ENCODE measurements around the gene FIZ1. TPM values are rescaled to one million over a fixed set of nuclear protein-coding genes. Genes with fewer than 3 reads are reported as not detected.
A peak's percentile ranks its signal among the peaks of the same experiment; 100 is the strongest.

Gene FIZ1
- total and polyA plus RNA-seq, 12 donors = 4.4 to 19.7 (median 10.4) TPM

DNA sequence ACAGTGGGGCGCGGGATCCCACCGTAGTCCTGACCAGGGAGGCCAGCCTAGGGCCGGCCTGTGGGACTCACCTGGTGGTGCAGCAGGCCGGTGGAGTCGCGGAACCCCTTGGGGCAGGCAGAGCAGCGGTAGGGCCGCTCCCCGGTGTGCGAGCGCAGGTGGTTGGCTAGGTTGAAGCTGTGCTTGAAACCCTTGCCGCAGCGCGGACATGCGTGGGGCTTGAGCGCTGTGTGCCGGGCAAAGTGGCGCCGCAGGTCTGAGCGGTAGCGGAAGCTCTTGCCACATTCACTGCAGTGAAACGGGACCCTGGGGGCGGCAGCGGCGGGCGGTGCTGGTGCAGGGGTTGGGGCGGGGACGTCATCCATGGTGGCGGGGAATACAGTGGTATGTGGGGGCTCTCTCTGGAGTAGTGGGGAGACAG lies 1.8 kb downstream of the FIZ1 start:
- peaks cover 0 to 13% of the 10 kb centered on the region in 2 donors for H3K36me3 ChIP-seq (replicated peaks in 1 of 2)
- WGBS, 4 donors = 96 to 97% (median 96%) methylated on average over 13 to 30 of the region's 30 CpGs
- no peak overlapping the region for H3K27ac ChIP-seq
- H3K4me1 ChIP-seq (replicated peaks in 1 of 2) = peaks cover 7 to 9% of the 10 kb centered on the region in 2 donors
- no peaks in the 10 kb centered on the region for H3K9me3 ChIP-seq (replicated peaks in 1 of 3)
- no peaks in the 10 kb centered on the region for H3K27me3 ChIP-seq
- H3K4me3 ChIP-seq = no peak overlapping the region
- TF ChIP-seq, protein P1, sequence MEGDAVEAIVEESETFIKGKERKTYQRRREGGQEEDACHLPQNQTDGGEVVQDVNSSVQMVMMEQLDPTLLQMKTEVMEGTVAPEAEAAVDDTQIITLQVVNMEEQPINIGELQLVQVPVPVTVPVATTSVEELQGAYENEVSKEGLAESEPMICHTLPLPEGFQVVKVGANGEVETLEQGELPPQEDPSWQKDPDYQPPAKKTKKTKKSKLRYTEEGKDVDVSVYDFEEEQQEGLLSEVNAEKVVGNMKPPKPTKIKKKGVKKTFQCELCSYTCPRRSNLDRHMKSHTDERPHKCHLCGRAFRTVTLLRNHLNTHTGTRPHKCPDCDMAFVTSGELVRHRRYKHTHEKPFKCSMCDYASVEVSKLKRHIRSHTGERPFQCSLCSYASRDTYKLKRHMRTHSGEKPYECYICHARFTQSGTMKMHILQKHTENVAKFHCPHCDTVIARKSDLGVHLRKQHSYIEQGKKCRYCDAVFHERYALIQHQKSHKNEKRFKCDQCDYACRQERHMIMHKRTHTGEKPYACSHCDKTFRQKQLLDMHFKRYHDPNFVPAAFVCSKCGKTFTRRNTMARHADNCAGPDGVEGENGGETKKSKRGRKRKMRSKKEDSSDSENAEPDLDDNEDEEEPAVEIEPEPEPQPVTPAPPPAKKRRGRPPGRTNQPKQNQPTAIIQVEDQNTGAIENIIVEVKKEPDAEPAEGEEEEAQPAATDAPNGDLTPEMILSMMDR (IDR thresholded peaks at IDR 0.05) = no peak
- TF ChIP-seq POLR2A (IDR thresholded peaks at IDR 0.05) = no peak
- intact Hi-C loops (cut with DNase I) = no loop called here
- peak in 1 of 7 donors; percentile 47 for DNase-seq

GRCh38 chr19:55596304-55596703 lies 3.0 kb downstream of the FIZ1 start:
- Histone ChIP-seq H3K27me3 (no peaks in the 10 kb centered on the region), H3K27ac (no peak overlapping the region), H3K9me3 (replicated peaks in 1 of 3) (no peaks in the 10 kb centered on the region), H3K36me3 (replicated peaks in 1 of 2) (peaks cover 0 to 19% of the 10 kb centered on the region in 2 donors), H3K4me3 (no peak overlapping the region), H3K4me1 (replicated peaks in 1 of 2) (peaks cover 7% of the 10 kb centered on the region in 2 donors)
- intact Hi-C loops (cut with DNase I) = no loop called here
- 90 to 96% (median 95%) methylated on average over 3 of the region's 3 CpGs for WGBS, 4 donors
- DNase-seq = no peak
- TF ChIP-seq, protein P1 (IDR thresholded peaks at IDR 0.05) = no peak

GRCh38 chr19:55594996-55595545 lies 4.2 kb downstream of the FIZ1 start:
- Histone ChIP-seq H3K27ac (no peak overlapping the region), H3K4me3 (no peak overlapping the region), H3K4me1 (replicated peaks in 1 of 2) (no peaks in the 10 kb centered on the region), H3K9me3 (replicated peaks in 1 of 3) (no peaks in the 10 kb centered on the region), H3K36me3 (replicated peaks in 1 of 2) (peaks cover 0 to 19% of the 10 kb centered on the region in 2 donors), H3K27me3 (no peaks in the 10 kb centered on the region)
- intact Hi-C loops (cut with DNase I) = no loop called here
- whole genome bisulfite sequencing, 4 donors = 92 to 97% (median 93%) methylated on average over 4 of the region's 4 CpGs
- TF ChIP-seq POLR2A (IDR thresholded peaks at IDR 0.05) = no peak
- TF ChIP-seq, protein P1 (IDR thresholded peaks at IDR 0.05) = no peak
- DNase-seq = no peak

DNA sequence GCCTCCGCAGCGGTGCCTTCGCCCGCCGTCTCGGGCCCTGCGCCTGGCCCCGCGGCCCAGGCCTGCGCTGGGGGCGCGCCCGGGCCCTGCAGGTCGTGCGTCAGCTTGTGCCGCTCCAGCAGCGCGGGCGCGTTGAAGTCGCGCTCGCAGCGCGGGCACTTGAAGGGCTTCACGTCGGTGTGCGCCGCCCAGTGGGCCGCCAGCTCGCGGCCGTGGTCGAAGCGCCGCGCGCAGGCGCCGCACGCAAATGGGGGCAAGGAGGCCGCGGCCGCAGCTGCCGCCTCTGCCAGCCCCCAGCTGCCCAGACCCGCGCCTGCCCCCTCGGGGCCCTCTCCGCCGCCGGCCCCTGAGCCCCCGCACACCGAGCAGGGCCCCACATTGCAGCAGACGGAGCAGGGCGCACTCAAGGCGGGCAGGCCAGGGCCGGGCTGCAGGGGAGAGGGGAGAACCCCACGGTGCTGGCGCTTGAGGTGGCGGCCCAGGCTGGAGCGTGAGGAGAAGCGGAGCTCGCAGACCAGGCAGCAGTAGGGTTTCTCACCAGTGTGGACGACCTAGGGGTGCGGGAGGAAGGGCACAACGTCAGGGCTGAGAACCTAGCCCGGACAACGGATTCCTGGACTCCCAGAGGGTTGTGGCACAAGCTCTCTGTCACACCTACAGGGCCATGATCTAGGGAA lies 6.1 kb downstream of the FIZ1 start:
- H3K9me3 ChIP-seq (replicated peaks in 1 of 3) = no peaks in the 10 kb centered on the region
- no peak overlapping the region for H3K4me3 ChIP-seq
- no peak overlapping the region for H3K27ac ChIP-seq
- peaks cover 0 to 19% of the 10 kb centered on the region in 2 donors for H3K36me3 ChIP-seq (replicated peaks in 1 of 2)
- intact Hi-C loops (cut with DNase I) = no loop called here
- H3K4me1 ChIP-seq (replicated peaks in 1 of 2) = no peaks in the 10 kb centered on the region
- H3K27me3 ChIP-seq = no peaks in the 10 kb centered on the region
- TF ChIP-seq POLR2A (IDR thresholded peaks at IDR 0.05) = no peak
- TF ChIP-seq, protein P1 (IDR thresholded peaks at IDR 0.05) = no peak
- WGBS, 4 donors = 83 to 90% (median 85%) methylated on average over 12 to 68 of the region's 68 CpGs
- no peak for DNase-seq
